CD4-positive, alpha-beta T cell treated with Interleukin-10 for 1 hour (primary cell): ENCODE measurements around the gene TECPR1.
A peak's percentile ranks its signal among the peaks of the same experiment; 100 is the strongest.

Source experiments
- DNase-seq: peaks from one replicate; pipeline ENCODE4 v3.0.0-alpha.2; 2020

Gene TECPR1

DNA sequence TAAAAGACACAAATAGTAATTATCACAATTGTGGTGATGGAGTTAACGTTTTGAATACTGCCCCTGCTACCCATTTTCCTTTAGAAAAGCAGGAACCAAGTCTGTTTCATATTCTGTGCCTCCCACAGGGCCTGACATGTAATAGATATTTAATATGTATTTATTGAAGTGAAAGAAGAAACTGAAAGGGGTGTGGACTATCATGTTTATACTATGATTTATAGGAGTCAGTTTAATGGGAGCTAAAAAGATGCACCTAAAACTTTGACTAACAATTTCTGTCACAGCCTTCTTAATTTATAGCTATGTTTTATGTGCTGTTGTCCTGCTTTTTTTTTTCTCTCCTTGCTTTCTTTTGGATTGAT, 64.9 kb downstream of the TECPR1 start:
- no peak for DNase-seq

DNA sequence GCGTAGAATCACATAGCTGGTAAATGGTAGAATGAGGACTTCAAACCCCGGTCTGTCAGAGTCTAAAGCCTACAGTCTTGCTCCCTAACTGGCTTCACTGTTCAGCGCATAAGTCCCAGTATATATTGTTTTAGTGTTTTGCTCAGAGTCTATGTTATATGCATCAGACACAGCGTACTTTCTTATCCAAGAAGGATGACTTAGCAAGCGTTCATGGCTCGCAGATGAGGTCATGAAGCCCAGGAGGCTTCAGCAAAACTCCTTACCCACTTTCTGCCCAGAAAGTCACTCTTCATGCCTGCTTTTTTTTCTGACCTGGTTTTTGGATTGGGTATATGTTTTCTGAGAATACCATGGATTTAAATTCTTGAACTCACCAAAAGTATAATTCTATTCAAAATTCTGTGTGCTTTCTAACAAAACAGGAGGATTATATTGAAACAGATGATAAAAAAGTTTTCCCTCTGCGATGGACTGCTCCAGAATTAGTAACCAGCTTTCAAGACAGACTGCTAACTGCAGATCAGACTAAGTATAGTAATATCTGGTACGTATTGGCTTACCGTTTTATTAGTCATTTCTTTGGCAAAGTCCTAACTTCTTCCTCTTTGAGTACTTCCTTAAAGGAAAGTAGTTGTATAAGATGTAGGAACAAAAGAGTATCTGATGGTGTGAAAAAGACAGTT, 65.4 kb downstream of the TECPR1 start:
- no peak for DNase-seq

GRCh38 chr7:98185101-98185500, 66.9 kb downstream of the TECPR1 start:
- no peak for DNase-seq

- no peak for DNase-seq
These were observed 71.3 kb downstream of the TECPR1 start for GRCh38 chr7:98180751-98181150.

GRCh38 chr7:98178762-98179490, 73.1 kb downstream of the TECPR1 start:
- no peak for DNase-seq

- no peak for DNase-seq
These were observed 73.7 kb downstream of the TECPR1 start for GRCh38 chr7:98178321-98178720.

- no peak for DNase-seq
These were observed 74.5 kb downstream of the TECPR1 start for GRCh38 chr7:98177553-98177952.

DNA sequence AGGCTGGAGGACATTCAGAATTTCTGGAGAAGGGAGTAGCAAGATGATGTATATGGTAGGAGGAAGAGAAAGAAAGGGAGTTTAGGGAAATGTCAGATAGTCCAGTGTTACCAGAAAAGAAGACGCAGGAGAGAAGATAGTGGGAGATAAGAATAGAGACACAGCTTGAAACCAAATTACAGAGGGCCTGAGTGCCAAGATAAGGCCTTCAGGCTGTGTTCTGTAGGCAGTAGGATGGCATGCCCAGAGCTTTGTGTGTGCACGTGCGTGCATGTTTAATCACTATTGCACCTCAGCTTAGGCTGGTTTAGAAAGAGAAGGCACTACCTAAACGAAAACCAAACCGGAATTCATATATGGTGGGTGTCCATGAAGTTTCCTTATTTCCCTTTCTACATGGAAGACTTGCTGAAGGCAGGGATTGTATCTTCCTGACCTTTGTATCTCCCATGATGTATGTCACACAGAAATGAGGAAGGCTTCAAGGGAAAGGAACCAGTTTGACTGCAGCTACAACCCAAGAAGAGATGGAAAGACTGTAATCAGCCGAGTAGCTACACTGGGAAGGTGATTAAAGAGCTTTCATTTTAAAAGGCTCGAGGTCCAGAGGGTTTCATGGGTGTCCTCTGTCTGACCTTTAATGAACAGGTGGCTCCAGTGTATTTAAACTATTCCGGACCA, 76.6 kb downstream of the TECPR1 start:
- no peak for DNase-seq

DNA sequence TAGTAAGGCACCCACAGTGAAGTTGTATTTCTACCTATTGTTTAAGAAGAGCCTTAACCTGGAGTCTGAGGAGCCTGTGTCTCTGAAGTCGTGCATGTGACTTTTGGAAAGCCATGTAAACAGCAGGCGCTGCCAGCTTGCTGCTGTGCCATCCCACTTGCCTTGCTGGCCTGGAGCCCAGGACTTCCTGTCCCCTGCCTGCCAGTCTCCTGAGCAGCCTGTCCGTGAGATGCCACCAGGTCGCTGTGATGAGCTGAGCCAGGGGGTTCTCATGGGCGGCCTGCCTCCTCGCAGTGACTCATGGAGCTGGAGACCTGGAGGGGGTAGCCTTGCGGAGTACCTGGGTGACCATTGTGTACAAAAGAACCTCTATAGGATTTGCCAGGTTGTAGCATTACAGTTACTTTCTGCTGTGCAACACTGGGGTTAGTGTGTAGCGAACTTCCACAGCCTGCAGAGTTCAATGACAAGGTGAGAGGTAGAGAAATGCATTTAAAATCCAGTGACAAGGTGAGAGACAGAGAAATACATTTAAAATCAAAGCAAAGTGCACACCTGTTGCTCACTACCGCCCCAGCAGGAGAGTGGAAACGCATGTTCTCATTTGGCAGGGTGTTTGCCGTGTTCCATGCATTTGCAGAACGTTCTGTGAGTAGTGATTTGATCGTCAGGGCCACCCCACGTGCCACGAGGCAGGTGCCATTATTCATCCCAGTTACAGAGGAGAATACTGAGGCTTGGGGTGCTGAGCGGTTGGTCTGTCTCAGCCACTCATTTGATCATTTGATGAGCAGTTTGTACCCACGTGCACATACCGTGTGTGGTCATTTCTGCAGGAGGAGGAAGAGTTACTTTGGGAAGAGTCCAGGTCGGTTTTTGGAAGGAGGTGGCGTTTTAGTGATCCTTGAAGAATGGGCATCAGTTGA, 77.4 kb downstream of the TECPR1 start:
- DNase-seq: no peak

DNA sequence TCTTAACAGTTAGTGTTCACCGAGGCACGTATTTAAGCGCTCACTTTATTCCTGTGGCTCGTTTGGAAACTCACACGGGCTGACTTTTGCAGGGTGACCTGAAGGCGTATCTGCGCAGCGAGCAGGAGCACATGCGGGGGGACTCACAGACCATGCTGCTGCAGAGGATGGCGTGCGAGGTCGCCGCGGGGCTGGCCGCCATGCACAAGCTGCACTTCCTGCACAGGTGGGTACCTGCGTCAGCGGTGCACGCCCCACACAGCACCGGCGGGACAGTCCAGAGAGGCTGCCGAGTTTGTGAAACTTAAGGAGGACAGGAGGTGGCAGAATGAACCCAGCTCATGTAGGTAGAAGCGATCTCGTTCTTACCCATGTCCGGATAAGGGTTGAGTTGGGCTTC, 80.6 kb downstream of the TECPR1 start:
- DNase-seq: no peak

DNA sequence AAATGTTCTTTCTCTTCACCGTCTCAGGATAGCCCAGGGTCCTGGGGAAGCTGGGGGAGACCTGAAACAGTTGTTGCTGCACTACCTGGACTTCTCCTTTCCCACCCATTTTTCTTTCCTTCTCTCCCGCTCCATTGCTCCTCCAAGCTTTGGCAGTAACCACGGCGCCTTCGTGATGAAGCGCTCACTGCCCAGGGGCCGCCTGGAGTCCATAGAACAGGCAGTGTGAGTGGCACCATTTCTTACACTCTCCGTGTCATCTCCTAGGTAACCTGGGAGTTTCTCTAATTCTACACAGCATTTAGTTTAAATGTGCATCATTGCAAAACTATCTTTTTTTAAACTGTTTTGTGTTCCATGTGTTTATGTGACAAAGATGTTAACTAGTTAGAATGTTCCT, 81.1 kb downstream of the TECPR1 start:
- DNase-seq: no peak

DNA sequence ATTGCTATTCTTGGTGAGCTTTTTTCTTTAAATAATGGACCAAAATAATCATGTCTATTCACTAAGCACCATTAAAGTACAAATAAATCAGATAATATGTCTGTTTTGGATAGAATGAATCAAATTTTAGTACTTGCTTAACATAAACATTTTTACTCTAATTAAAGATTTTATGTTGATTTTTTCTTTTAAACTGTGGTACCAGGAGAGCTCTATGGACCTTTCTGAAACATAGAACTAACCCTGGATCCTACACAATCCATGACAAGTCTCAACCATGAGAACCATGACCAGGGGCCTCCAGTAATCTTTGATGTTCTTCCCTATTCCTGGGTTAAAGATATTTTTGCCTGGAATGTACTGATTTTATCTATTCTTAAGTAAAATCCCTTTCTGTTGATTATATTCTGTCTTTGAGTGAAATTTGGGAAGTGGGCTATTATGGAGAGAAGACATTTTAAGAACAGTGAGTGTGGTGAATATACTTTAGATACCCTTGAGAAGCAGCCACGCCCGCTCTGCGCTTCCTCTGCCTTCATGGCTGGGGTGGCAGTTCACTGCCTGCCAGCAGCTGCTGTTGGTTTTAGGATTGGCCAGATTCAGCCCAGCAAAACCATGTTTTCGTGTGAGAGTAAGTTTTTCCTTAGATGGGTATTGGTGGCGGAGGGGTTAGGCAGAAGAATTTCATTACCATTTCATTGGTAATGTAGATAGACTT, 83.0 kb downstream of the TECPR1 start:
- no peak for DNase-seq

- peak; percentile 78 for DNase-seq
These were observed 83.7 kb downstream of the TECPR1 start for GRCh38 chr7:98168181-98168903.

DNA sequence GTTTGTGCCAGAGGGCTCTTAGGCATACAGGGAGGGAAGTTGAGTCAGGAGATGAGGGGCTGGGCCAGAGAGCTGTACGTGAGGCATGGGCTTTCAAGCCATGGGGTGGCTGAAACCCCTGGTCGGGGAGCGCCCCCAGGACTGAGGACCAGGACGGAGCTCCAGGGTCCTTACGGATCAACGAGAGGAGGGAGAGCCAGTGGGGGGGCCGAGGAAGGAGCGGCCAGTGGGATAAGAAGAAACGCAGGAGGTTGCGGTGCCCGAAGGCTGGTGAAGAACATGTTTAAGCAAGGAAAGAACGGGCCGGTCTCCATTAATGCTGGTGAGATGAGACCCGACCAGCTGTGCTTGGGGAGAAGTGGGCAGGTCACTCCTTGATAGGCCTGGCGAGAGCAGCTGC, 84.4 kb downstream of the TECPR1 start:
- no peak for DNase-seq

- no peak for DNase-seq
These were observed 85.4 kb downstream of the TECPR1 start for GRCh38 chr7:98166668-98166970.

DNA sequence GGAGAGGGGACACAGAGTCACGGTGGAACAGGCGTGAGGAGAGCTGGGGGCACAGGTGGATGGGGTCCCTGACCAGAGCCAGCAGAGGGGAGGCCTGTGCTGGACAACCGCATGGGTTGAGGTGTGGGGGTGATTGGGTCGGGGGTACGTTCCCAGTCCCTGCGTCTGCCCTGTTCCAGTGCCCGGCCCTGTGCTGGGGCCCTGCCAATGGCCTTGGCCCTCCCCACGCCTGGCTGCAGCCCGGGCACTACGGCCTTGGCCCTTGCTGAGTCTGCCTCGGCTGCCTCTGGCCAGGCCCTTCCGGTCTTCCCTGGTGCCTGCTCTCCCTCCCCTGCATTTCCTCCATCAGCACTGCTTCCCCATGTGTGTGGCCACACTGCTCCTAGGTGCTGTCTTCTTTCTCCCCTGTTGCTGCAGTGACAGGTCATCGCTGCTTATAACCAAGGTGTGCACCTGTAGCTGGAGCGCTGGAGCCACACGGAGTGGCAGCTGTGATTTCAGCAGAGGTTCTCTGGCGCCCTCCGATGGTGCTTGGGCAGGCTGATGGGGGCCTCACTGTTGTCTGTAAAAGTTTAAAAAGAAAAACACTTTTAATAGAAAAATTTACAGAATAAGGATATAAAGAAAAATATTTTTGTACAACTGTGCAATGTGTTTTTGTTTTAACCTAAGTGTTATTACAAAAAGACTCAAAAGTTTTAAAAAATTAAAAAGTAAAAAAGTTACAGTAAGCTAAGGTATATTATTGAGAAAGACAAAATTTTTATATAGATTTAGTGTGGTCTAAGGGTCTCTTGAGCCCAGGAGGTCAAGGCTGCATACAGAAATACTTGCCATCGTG, 86.0 kb downstream of the TECPR1 start:
- peak; percentile 54 for DNase-seq
